Right lobe of liver (tissue), 6 donors: Measurements from ENCODE around the gene SNX19. TPM values are rescaled to one million over a fixed set of nuclear protein-coding genes. Genes with fewer than 3 reads are reported as not detected.

Experiments used
- ATAC-seq, 4 donors: fragments of 200-7000 bp; cut with Tn5 transposase; one replicate each; pipeline ENCODE4 v1.9.1; 2020; ENCODE audit warnings: mild to moderate bottlenecking in 4 of 4, moderate library complexity in 4 of 4
- DNase-seq, 3 donors: peaks; one replicate each; pipeline ENCODE4 v3.0.0-alpha.2; 2020
- H3K27ac ChIP-seq, 3 donors: fragments of 200-600 bp; one replicate each; pipeline ENCODE4 v1.8.0; 2022
- H3K27me3 ChIP-seq, 2 donors: fragments of 200-600 bp; one replicate each; pipeline ENCODE4 v1.8.0; 2022
- H3K36me3 ChIP-seq, 4 donors: fragments of 200-600 bp; sonication (generic) in 1 of 4; one replicate each; pipeline versions ENCODE4 v1.5.1 to v1.8.0; 2017 to 2022; ENCODE audit warnings: control low read depth in 1 of 4
- H3K4me1 ChIP-seq, 4 donors: fragments of 200-600 bp; sonication (generic) in 1 of 4; one replicate each; pipeline versions ENCODE4 v1.5.1 to v1.8.0; 2017 to 2022; ENCODE audit warnings: control low read depth in 1 of 4
- H3K4me3 ChIP-seq, 3 donors: fragments of 200-600 bp; one replicate each; pipeline ENCODE4 v1.8.0; 2022
- H3K9me3 ChIP-seq, 4 donors: fragments of 200-600 bp; sonication (generic) in 1 of 4; one replicate each; pipeline versions ENCODE4 v1.5.1 to v1.8.0; 2017 to 2022; ENCODE audit warnings: control low read depth in 1 of 4
- POLR2A ChIP-seq: fragments of 450-650 bp; IDR thresholded peaks from one replicate; pipeline ENCODE4 v1.6.1; 2017; ENCODE audit warnings: antibody characterized with exemption, mild to moderate bottlenecking
- WGBS: methylation state at CpG from one replicate; pipeline ENCODE4 v1.1.6; 2018; ENCODE audit warnings: low coverage, low lambda C conversion rate; ENCODE audit not compliant: insufficient coverage; ENCODE audit errors: missing lambda C conversion rate; 5-methylcytosine and 5-hydroxymethylcytosine counted together
- intact Hi-C, 2 donors: fragments of 100-400 bp; cut with DNase I; formaldehyde crosslinking; loops; one replicate each; pipeline versions ENCODE4 v1.11.2 to v1.14.1; 2022
- total RNA-seq, 6 experiments: library from RNA; depleted of rRNA in 2 of 6; stranded (reverse); fragments of >200 nt in 2 of 6; fragmentation: NEBNext Ultra II Directional in 3 of 6; extraction: Animal tissue kit (Norgen Biotek cat#: 25700) in 3 of 6; gene quantifications; one replicate each; pipeline versions ENCODE4 v1.1.0 to v1.2.4, GENCODE V29; 2016 to 2023
- TF ChIP-seq, protein P1 (sequence below), 4 donors: fragments of 200-600 bp in 3 of 4; fragments of 450-650 bp in 1 of 4; IDR thresholded peaks; one replicate each; pipeline versions ENCODE4 v1.5.1 to v1.8.0; 2016 to 2022; ENCODE audit warnings: antibody characterized with exemption in 4 of 4, mild to moderate bottlenecking in 2 of 4
- donor health status: DM: no; HTN: yes; CAD: no.
- donor health status: DM: no; HTN: no; CAD: no.
- donor health status: DM: no; HTN: no; CAD: no.
- donor health status: DM: no; HTN: yes; CAD: no.
- donor health status: DM: no; HTN: yes; CAD: no.

The SNX19 gene
- total RNA-seq, 6 experiments from 2014 or later = 23.3 to 74.4 (median 32.7) TPM

DNA sequence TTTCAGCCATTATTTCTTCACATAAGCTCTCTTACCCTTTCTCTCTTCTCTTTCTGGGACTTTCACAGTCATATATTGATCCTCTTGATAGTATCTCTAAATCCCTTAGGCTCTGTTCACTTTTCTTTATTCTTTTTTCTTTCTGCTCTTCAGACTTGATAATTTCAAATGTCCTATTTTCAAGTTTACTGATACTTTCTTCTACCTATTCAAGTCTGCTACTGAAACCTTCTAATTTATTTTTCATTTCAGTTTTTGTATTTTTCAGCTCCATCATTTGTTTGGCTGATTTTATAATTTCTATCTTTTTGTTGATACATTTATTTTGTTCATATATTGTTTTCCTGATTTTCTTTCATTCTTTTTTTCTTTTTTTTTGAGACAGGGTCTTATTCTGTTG is 79.1 kb downstream of the SNX19 start:
- H3K9me3 ChIP-seq = no peaks in the 10 kb centered on the region
- ATAC-seq = no peak
- H3K27ac ChIP-seq = no peak overlapping the region
- DNase-seq = no peak
- H3K4me1 ChIP-seq = no peaks in the 10 kb centered on the region
- no peaks in the 10 kb centered on the region for H3K27me3 ChIP-seq
- no peaks in the 10 kb centered on the region for H3K36me3 ChIP-seq
- no peak overlapping the region for H3K4me3 ChIP-seq
- intact Hi-C loops = no loop called here
- TF ChIP-seq, protein P1, sequence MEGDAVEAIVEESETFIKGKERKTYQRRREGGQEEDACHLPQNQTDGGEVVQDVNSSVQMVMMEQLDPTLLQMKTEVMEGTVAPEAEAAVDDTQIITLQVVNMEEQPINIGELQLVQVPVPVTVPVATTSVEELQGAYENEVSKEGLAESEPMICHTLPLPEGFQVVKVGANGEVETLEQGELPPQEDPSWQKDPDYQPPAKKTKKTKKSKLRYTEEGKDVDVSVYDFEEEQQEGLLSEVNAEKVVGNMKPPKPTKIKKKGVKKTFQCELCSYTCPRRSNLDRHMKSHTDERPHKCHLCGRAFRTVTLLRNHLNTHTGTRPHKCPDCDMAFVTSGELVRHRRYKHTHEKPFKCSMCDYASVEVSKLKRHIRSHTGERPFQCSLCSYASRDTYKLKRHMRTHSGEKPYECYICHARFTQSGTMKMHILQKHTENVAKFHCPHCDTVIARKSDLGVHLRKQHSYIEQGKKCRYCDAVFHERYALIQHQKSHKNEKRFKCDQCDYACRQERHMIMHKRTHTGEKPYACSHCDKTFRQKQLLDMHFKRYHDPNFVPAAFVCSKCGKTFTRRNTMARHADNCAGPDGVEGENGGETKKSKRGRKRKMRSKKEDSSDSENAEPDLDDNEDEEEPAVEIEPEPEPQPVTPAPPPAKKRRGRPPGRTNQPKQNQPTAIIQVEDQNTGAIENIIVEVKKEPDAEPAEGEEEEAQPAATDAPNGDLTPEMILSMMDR (IDR thresholded peaks at IDR 0.05) = no peak
- no peak for TF ChIP-seq POLR2A

- DNase-seq = no peak
- H3K9me3 ChIP-seq = no peaks in the 10 kb centered on the region
- no peaks in the 10 kb centered on the region for H3K27me3 ChIP-seq
- H3K4me3 ChIP-seq = no peak overlapping the region
- intact Hi-C loops = no loop called here
- TF ChIP-seq, protein P1 (IDR thresholded peaks at IDR 0.05) = no peak
- TF ChIP-seq POLR2A = no peak
- no peak for ATAC-seq
- H3K36me3 ChIP-seq = no peaks in the 10 kb centered on the region
- no peak overlapping the region for H3K27ac ChIP-seq
- no peaks in the 10 kb centered on the region for H3K4me1 ChIP-seq
These were observed 81.4 kb downstream of the SNX19 start for GRCh38 chr11:130834886-130835285.

- no peak for DNase-seq
- ATAC-seq = no peak
- intact Hi-C loops = no loop called here
- WGBS = 65% methylated on average over 9 of the region's 9 CpGs
- Histone ChIP-seq H3K9me3 (no peaks in the 10 kb centered on the region), H3K4me3 (no peak overlapping the region), H3K4me1 (no peaks in the 10 kb centered on the region), H3K27ac (no peak overlapping the region), H3K36me3 (no peaks in the 10 kb centered on the region), H3K27me3 (no peaks in the 10 kb centered on the region)
- no peak for TF ChIP-seq POLR2A
- TF ChIP-seq, protein P1 (IDR thresholded peaks at IDR 0.05) = no peak
These were observed 83.5 kb downstream of the SNX19 start for GRCh38 chr11:130832566-130833425.

DNA sequence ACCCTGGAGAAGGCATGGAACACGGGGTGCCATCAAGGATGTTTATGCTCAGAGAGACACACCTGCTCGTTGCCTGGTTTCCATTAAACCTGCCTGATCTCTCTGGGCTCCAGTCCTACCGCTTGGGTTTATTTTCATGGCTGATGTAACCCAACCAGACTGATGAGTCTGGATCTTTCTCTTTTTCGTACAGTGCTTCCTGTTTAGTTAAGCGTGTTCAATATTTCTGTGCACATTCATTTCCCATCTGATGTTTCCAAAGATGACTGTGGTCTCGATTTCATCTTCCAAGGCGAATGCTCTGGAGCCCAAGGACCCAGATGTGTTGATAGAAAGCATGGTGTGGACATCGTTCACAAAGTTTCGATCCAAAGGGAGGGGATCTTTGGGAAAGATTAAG is 84.3 kb downstream of the SNX19 start:
- no peaks in the 10 kb centered on the region for H3K4me1 ChIP-seq
- 63% methylated on average over 7 of the region's 9 CpGs for WGBS
- no peaks in the 10 kb centered on the region for H3K27me3 ChIP-seq
- no peaks in the 10 kb centered on the region for H3K36me3 ChIP-seq
- no peak overlapping the region for H3K27ac ChIP-seq
- ATAC-seq (no peak), DNase-seq (no peak)
- no peak overlapping the region for H3K4me3 ChIP-seq
- no peaks in the 10 kb centered on the region for H3K9me3 ChIP-seq
- intact Hi-C loops = no loop called here
- no peak for TF ChIP-seq POLR2A
- TF ChIP-seq, protein P1 (IDR thresholded peaks at IDR 0.05) = no peak
